Glutamatergic neuron (in vitro differentiated cells): ENCODE data around the gene CDC42BPB. TPM values are rescaled to one million over a fixed set of nuclear protein-coding genes. Genes with fewer than 3 reads are reported as not detected.

Source experiments
- DNase-seq: peaks from one replicate; pipeline ENCODE4 v3.0.0; 2022
- H3K27ac Mint-ChIP-seq: one replicate; pipeline ENCODE4 v1.8.0; 2020; ENCODE audit warnings: mild to moderate bottlenecking, mixed read lengths, inconsistent platforms; ENCODE audit not compliant: unreplicated experiment
- H3K27me3 Mint-ChIP-seq: one replicate; pipeline ENCODE4 v1.8.0; 2020; ENCODE audit warnings: mild to moderate bottlenecking, moderate library complexity, mixed read lengths, inconsistent platforms; ENCODE audit not compliant: unreplicated experiment
- H3K36me3 Mint-ChIP-seq: one replicate; pipeline ENCODE4 v1.8.0; 2020; ENCODE audit warnings: mild to moderate bottlenecking, mixed read lengths, inconsistent platforms; ENCODE audit not compliant: unreplicated experiment
- H3K4me1 Mint-ChIP-seq: one replicate; pipeline ENCODE4 v1.8.0; 2020; ENCODE audit warnings: mild to moderate bottlenecking, low read depth, mixed read lengths, inconsistent platforms; ENCODE audit not compliant: unreplicated experiment
- H3K4me3 Mint-ChIP-seq: one replicate; pipeline ENCODE4 v1.8.0; 2020; ENCODE audit warnings: mild to moderate bottlenecking, mixed read lengths, inconsistent platforms; ENCODE audit not compliant: unreplicated experiment
- H3K9me3 Mint-ChIP-seq: one replicate; pipeline ENCODE4 v1.8.0; 2020; ENCODE audit warnings: mild to moderate bottlenecking, moderate library complexity, mixed read lengths, inconsistent platforms; ENCODE audit not compliant: unreplicated experiment
- total RNA-seq: library from RNA; stranded (reverse); fragmentation: NEBNext Ultra II Directional; extraction: Animal tissue kit (Norgen Biotek cat#: 25700); gene quantifications from one replicate; pipeline ENCODE4 v1.2.1, GENCODE V29; 2021; ENCODE audit not compliant: unreplicated experiment
- TF ChIP-seq, protein P1 (sequence below): fragments of 200-600 bp; sonication (generic); IDR thresholded peaks from one replicate; pipeline ENCODE4 v1.5.0; 2021; ENCODE audit not compliant: partially characterized antibody, unreplicated experiment

Gene CDC42BPB
- total RNA-seq, 1 donor from 2014 or later, result 125 TPM

DNA sequence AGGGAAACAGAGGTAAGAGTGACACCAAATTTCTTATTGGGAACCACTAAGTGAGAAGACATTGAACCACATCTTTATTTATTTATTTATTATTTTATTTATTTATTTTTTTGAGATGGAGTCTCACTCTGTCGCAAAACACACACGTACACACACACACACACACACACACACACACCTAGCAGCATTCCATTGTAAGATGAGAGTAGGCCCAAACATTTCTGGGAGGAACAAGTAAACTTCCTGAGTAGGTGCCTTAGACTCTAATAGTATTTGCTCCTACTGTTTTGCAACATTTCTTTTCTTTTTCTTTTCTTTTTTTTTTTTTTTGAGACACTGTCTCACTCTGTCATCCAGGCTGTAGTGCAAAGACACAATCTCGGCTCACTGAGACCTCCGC lies 7.1 kb upstream of the CDC42BPB start:
- DNase-seq, result no peak
- Mint-ChIP-seq H3K9me3 (no peaks in the 10 kb centered on the region), H3K36me3 (no peaks in the 10 kb centered on the region), H3K27me3 (peaks cover 6% of the 10 kb centered on the region), H3K27ac (no peak overlapping the region), H3K4me1 (no peaks in the 10 kb centered on the region), H3K4me3 (no peak overlapping the region)
- TF ChIP-seq, protein P1, sequence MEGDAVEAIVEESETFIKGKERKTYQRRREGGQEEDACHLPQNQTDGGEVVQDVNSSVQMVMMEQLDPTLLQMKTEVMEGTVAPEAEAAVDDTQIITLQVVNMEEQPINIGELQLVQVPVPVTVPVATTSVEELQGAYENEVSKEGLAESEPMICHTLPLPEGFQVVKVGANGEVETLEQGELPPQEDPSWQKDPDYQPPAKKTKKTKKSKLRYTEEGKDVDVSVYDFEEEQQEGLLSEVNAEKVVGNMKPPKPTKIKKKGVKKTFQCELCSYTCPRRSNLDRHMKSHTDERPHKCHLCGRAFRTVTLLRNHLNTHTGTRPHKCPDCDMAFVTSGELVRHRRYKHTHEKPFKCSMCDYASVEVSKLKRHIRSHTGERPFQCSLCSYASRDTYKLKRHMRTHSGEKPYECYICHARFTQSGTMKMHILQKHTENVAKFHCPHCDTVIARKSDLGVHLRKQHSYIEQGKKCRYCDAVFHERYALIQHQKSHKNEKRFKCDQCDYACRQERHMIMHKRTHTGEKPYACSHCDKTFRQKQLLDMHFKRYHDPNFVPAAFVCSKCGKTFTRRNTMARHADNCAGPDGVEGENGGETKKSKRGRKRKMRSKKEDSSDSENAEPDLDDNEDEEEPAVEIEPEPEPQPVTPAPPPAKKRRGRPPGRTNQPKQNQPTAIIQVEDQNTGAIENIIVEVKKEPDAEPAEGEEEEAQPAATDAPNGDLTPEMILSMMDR, result no peak

DNA sequence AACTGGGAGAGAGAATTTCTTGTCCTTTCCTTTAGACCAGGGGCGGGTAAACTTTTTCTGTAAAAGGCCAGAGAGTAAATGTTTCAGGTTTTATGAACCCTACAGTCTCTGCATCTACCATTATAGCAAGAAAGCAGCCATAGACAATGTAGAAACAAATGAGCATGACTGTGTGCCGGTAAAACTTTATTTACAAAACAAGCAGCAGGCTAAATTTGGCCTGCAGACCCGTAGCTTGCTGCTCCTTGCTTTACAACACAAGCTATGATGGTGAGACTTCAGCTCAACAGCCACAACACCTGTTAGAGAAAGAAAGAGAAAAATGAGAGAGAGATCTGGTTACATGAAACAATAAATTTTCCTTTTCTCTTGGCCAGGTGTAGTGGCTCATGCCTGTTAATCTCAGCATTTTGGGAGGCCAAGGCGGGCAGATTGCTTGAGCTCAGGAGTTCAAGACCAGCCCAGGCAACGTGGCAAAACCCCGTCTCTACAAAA lies 4.2 kb upstream of the CDC42BPB start:
- TF ChIP-seq, protein P1, result no peak
- no peaks in the 10 kb centered on the region for H3K36me3 Mint-ChIP-seq
- peaks cover 6% of the 10 kb centered on the region for H3K4me1 Mint-ChIP-seq
- no peak overlapping the region for H3K4me3 Mint-ChIP-seq
- peaks cover 7% of the 10 kb centered on the region for H3K27me3 Mint-ChIP-seq
- DNase-seq, result no peak
- no peak overlapping the region for H3K27ac Mint-ChIP-seq
- no peaks in the 10 kb centered on the region for H3K9me3 Mint-ChIP-seq

DNA sequence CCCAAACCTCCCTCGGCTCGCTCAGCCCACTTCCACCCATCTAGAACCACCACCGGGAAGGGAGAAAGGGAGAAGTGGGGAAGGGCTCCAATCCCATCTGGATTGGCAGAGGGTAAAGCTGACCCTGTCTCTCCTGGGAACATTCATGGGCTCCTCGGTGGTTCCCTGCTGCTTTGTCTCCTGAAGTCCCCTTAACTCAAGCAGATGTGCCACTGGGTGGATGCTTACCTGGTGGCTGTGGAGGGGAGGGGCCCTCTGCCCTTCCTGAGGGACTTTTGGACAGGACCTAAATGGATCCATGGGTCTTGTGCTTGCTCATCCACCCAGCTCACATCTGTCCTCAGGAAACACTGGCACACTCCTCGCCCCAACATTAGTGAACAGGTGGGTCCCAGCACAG lies 2.2 kb upstream of the CDC42BPB start:
- no peak for DNase-seq
- H3K4me3 Mint-ChIP-seq, result no peak overlapping the region
- peaks cover 16% of the 10 kb centered on the region for H3K4me1 Mint-ChIP-seq
- H3K36me3 Mint-ChIP-seq, result no peaks in the 10 kb centered on the region
- peaks cover 10% of the 10 kb centered on the region for H3K27me3 Mint-ChIP-seq
- H3K27ac Mint-ChIP-seq, result no peak overlapping the region
- TF ChIP-seq, protein P1, result no peak
- H3K9me3 Mint-ChIP-seq, result peaks cover 5% of the 10 kb centered on the region

DNA sequence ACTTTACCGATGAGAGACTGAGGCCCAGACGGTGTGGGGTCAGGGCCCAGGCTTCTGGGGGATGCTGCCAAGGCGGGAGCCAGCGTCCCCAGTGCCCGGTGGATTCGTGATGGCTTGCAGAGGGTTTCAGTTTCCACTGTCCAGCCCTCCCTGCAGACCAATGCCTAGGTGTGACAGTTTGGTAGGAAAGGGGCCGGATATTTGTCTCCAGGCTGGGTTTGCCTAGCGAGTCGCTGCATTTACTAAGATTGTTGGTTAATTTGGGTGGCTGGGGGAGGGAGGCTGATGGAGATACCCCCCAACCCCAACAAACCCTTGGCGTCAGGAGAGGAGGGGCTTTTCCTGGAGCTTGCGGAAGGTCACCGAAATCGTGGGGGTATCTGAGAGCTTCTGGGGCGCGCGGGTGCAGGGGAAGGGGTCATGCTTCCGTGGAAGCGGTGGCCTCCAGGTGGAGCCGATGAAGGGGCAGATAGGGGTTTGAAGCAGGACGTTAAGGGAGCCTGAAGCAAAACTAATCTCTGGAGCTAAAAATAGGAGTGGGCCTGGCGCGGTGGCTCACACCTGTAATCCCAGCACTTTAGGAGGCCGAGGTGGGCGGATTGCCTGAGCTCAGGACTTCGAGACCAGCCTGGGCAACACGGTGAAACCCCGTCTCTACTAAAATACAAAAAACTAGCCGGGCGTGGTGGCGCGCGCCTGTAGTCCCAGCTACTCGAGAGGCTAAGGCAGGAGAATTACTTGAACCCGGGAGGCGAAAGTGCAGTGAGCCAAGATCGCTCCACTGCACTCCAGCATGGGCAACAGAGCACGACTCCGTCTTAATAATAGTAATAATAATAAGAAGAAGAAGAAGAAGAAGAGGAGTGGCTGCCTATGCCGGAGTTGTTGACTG lies 1.1 kb upstream of the CDC42BPB start:
- peak; percentile 42 for DNase-seq
- H3K4me1 Mint-ChIP-seq, result peaks cover 16% of the 10 kb centered on the region
- H3K4me3 Mint-ChIP-seq, result peak overlapping the region; percentile 94
- peaks cover 5% of the 10 kb centered on the region for H3K9me3 Mint-ChIP-seq
- TF ChIP-seq, protein P1, result no peak
- H3K27ac Mint-ChIP-seq, result peak overlapping the region; percentile 64
- H3K27me3 Mint-ChIP-seq, result peaks cover 10% of the 10 kb centered on the region
- H3K36me3 Mint-ChIP-seq, result no peaks in the 10 kb centered on the region

DNA sequence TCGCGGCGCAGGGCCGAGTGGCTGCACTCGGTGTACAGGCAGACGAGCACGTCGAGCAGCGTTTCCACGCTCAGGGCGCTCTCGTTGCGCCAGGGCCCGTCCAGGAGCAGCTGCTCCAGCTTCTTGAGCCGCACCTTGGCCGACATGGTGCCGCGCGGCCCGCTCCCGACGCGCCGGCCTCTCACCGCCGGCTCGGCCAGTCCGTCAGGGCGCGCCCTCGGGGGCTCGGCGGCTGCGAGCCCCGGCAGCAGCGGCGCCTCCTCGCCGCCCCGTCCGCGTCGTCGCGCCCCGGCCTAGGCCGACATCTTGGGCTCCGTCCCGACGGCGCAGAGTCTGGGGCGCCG lies 349 bp downstream of the CDC42BPB start:
- TF ChIP-seq, protein P1, result no peak
- H3K4me1 Mint-ChIP-seq, result peaks cover 16% of the 10 kb centered on the region
- no peak overlapping the region for H3K27ac Mint-ChIP-seq
- H3K27me3 Mint-ChIP-seq, result peaks cover 7% of the 10 kb centered on the region
- DNase-seq, result peak; percentile 53
- H3K9me3 Mint-ChIP-seq, result peaks cover 5% of the 10 kb centered on the region
- no peaks in the 10 kb centered on the region for H3K36me3 Mint-ChIP-seq
- no peak overlapping the region for H3K4me3 Mint-ChIP-seq
